HepG2 (cell line): ENCODE results near the gene EWSR1. TPM values are rescaled to one million over a fixed set of nuclear protein-coding genes. Genes with fewer than 3 reads are reported as not detected.
A peak's percentile ranks its signal among the peaks of the same experiment; 100 is the strongest.

Experiments
- ATAC-seq: fragments of 200-7000 bp; cut with Tn5 transposase; 3 replicates; pipeline ENCODE4 v1.9.1; 2020; ENCODE audit warnings: mild to moderate bottlenecking, moderate library complexity
- BruUV-seq: library from RNA; stranded (reverse); fragments of 400-500 nt; replicated peaks from 2 replicates; lab custom pipeline; 2021; lab: Mats Ljungman, UMichigan
- CTCF ChIA-PET: fragments of 300-600 bp; formaldehyde crosslinking; extraction: SDS; loops from one replicate; lab custom pipeline; 2021; ENCODE audit warnings: low total read pairs, inconsistent platforms, low intra/inter-chr PET ratio; lab: Yijun Ruan, JAX
- POLR2A ChIA-PET: fragments of 350-600 bp; sonication (Branson Sonifier 250); formaldehyde crosslinking; loops from one replicate; lab custom pipeline; 2020; ENCODE audit warnings: antibody characterized with exemption, inconsistent platforms; lab: Yijun Ruan, JAX
- DNase-seq: peaks from one replicate; pipeline ENCODE4 v3.0.0-alpha.2; 2015; ENCODE audit warnings: low spot score
- FAIRE-seq: peaks from 3 replicates; lab custom pipeline; 2011; peaks lifted over from hg19 to GRCh38; lab: Jason Lieb, UNC
- H2AFZ ChIP-seq: one replicate; pipeline ENCODE4 v1.6.1; 2011; ENCODE audit warnings: low read length, inconsistent platforms
- H3K27ac ChIP-seq: fragments of 300-600 bp; 3 replicates; pipeline ENCODE4 v1.8.0; 2011; ENCODE audit warnings: mixed run types, mild to moderate bottlenecking, mixed read lengths, low read length, inconsistent platforms; ENCODE audit not compliant: insufficient read depth; ENCODE audit errors: extremely low read length
- H3K27me3 ChIP-seq, 2 experiments: fragments of 200-600 bp in 1 of 2; 2 replicates in 1 of 2; 3 replicates in 1 of 2; pipeline versions ENCODE4 v1.6.0 to v1.8.0; 2011; ENCODE audit warnings: low read length in 2 of 2, mild to moderate bottlenecking in 2 of 2, moderate library complexity in 2 of 2, inconsistent platforms in 1 of 2; ENCODE audit not compliant: insufficient read depth in 2 of 2, control insufficient read depth in 1 of 2
- H3K36me3 ChIP-seq, 2 experiments: fragments of 200-600 bp in 1 of 2; replicated peaks in 1 of 2; 2 replicates in 1 of 2; 3 replicates in 1 of 2; pipeline versions ENCODE4 v1.5.1 to v1.8.0; 2011; ENCODE audit warnings: low read length in 2 of 2, inconsistent platforms in 1 of 2; ENCODE audit not compliant: insufficient read depth in 2 of 2, control insufficient read depth in 1 of 2
- H3K4me1 ChIP-seq: 2 replicates; pipeline ENCODE4 v1.5.1; 2012; ENCODE audit warnings: low read length, inconsistent platforms; ENCODE audit not compliant: insufficient read depth
- H3K4me2 ChIP-seq: 2 replicates; pipeline ENCODE4 v1.6.0; 2011; ENCODE audit warnings: low read depth, low read length, inconsistent platforms
- H3K4me3 ChIP-seq, 3 experiments: fragments of 200-600 bp in 1 of 3; sonication (generic), shearing (Covaris generic) in 1 of 3; replicated peaks in 1 of 3; 2 replicates each; pipeline ENCODE4 v1.5.1; 2011 to 2016; ENCODE audit warnings: low read length in 3 of 3, inconsistent platforms in 2 of 3, low read depth in 2 of 3, mild to moderate bottlenecking in 2 of 3, control low read depth in 1 of 3, mixed read lengths in 1 of 3; ENCODE audit not compliant: insufficient read depth in 1 of 3
- H3K79me2 ChIP-seq: one replicate; pipeline ENCODE4 v1.6.1; 2011; ENCODE audit warnings: low read length, inconsistent platforms; ENCODE audit not compliant: insufficient read depth
- H3K9ac ChIP-seq: 2 replicates; pipeline ENCODE4 v1.6.0; 2011; ENCODE audit warnings: mild to moderate bottlenecking, low read depth, low read length, inconsistent platforms; ENCODE audit not compliant: insufficient read depth
- H3K9me3 ChIP-seq: 2 replicates; pipeline ENCODE4 v1.5.1; 2012; ENCODE audit warnings: mild to moderate bottlenecking, low read length
- H4K20me1 ChIP-seq: 2 replicates; pipeline ENCODE4 v1.6.0; 2011; ENCODE audit warnings: inconsistent platforms, mild to moderate bottlenecking, low read length, moderate library complexity; ENCODE audit not compliant: insufficient read depth
- DMTF1 ChIP-seq: sonication (generic); formaldehyde crosslinking; IDR thresholded peaks from 2 replicates; pipeline ENCODE4 v1.4.0; 2020; ENCODE audit warnings: mild to moderate bottlenecking, missing genetic modification reagents
- FOXO1 ChIP-seq: sonication (generic); formaldehyde crosslinking; IDR thresholded peaks from 2 replicates; pipeline ENCODE4 v1.4.0; 2020; ENCODE audit warnings: missing genetic modification reagents
- HDAC2 ChIP-seq: sonication (generic); formaldehyde crosslinking; IDR thresholded peaks from 2 replicates; pipeline ENCODE4 v1.4.0; 2020; ENCODE audit warnings: missing genetic modification reagents
- MATR3 ChIP-seq: sonication (generic); formaldehyde crosslinking; IDR thresholded peaks from 2 replicates; pipeline ENCODE4 v1.4.0; 2020; ENCODE audit warnings: missing genetic modification reagents
- MEF2D ChIP-seq: sonication (generic); formaldehyde crosslinking; IDR thresholded peaks from 2 replicates; pipeline ENCODE4 v1.5.1; 2020; ENCODE audit warnings: mild to moderate bottlenecking, missing genetic modification reagents
- NFAT5 ChIP-seq: sonication (generic); formaldehyde crosslinking; IDR thresholded peaks from 2 replicates; pipeline ENCODE4 v1.4.0; 2020; ENCODE audit warnings: missing genetic modification reagents
- NR0B2 ChIP-seq: sonication (generic); formaldehyde crosslinking; IDR thresholded peaks from 2 replicates; pipeline ENCODE4 v1.4.0; 2020; ENCODE audit warnings: mild to moderate bottlenecking, missing genetic modification reagents
- SALL2 ChIP-seq: sonication (generic); formaldehyde crosslinking; IDR thresholded peaks from 2 replicates; pipeline ENCODE4 v1.8.1; 2023; ENCODE audit warnings: mild to moderate bottlenecking, missing genetic modification reagents, inconsistent platforms
- U2AF1 ChIP-seq: fragments of 200-400 bp; formaldehyde crosslinking; optimal IDR thresholded peaks from 2 replicates; pipeline ENCODE3; 2017; ENCODE audit warnings: mild to moderate bottlenecking, low read depth, low read length
- ZNF687 ChIP-seq: sonication (generic); formaldehyde crosslinking; IDR thresholded peaks from 2 replicates; pipeline ENCODE4 v1.5.1; 2020; ENCODE audit warnings: mild to moderate bottlenecking, missing genetic modification reagents, moderate library complexity
- WGBS: methylation state at CpG from one replicate; pipeline ENCODE4 v1.1.6; 2017; ENCODE audit warnings: low lambda C conversion rate; 5-methylcytosine and 5-hydroxymethylcytosine counted together
- in situ Hi-C: cut with HindIII; loops from 2 replicates; pipeline ENCODE4 v1.10.0; 2017; ENCODE audit warnings: low pct_unique_long_range_greater_than_20kb; ENCODE audit not compliant: extremely low pct_ligation_motif_present
- intact Hi-C: fragments of 100-400 bp; cut with micrococcal nuclease; formaldehyde crosslinking; loops from one replicate; pipeline ENCODE4 v1.10.0; 2022; ENCODE audit not compliant: unreplicated experiment
- polyA plus RNA-seq, 8 experiments: library from polyadenylated mRNA; depleted of rRNA in 3 of 8; stranded (reverse) in 7 of 8; unstranded in 1 of 8; fragments of >200 nt; fragmentation: Illumina TruSeq in 4 of 8; extraction: Trizol in 4 of 8; gene quantifications; 2 replicates each; pipeline versions ENCODE4 v1.2.1 to v1.2.3, GENCODE V29; 2011 to 2016; ENCODE audit warnings: low read depth in 4 of 8, missing spikeins in 1 of 8, mixed read lengths in 1 of 8; ENCODE audit not compliant: insufficient read depth in 1 of 8
- total RNA-seq, 5 experiments: library from RNA; depleted of rRNA; stranded (reverse); fragments of >200 nt; fragmentation: Illumina TruSeq; extraction: Trizol; gene quantifications; 2 replicates each; pipeline ENCODE4 v1.2.3, GENCODE V29; 2016; ENCODE audit warnings: low read depth in 1 of 5

EWSR1 gene
- total and polyA plus RNA-seq, 2 of the 13 experiments (the other 11 are each of a cell fraction or from before 2014, with no cell fraction given) = 211 to 326 TPM

- TF ChIP-seq MATR3 (CRISPR knock-in tag) = no peak
- TF ChIP-seq MEF2D (CRISPR knock-in tag) = no peak
Observed at GRCh38 chr22:29334148-29334547, 66.1 kb downstream of the EWSR1 start (continued).

GRCh38 chr22:29334696-29335344 lies 66.8 kb downstream of the EWSR1 start:
- ChIA-PET POLR2A (no interaction called here), CTCF (no interaction called here)
- DNase-seq (peak; percentile 43), FAIRE-seq (peak; percentile 37), ATAC-seq (peak; percentile 73)
- intact Hi-C loops = no loop called here
- no peaks in the 10 kb centered on the region for H3K9me3 ChIP-seq
- no peaks in the 10 kb centered on the region for H4K20me1 ChIP-seq
- in situ Hi-C loops = no loop called here
- no peaks in the 10 kb centered on the region for H3K27me3 ChIP-seq
- H3K4me3 ChIP-seq = no peak overlapping the region
- no peak overlapping the region for H2AFZ ChIP-seq
- WGBS = 82% methylated on average over 6 of the region's 12 CpGs
- H3K9ac ChIP-seq = no peak overlapping the region
- peaks cover 16 to 39% of the 10 kb centered on the region in 2 experiments for H3K36me3 ChIP-seq
- H3K4me2 ChIP-seq = 0 out of 2 replicates have a peak overlapping the region, but pooled peaks have one; percentile 3
- H3K27ac ChIP-seq = no peak overlapping the region
- no TSS peak for BruUV-seq
- peaks cover 14% of the 10 kb centered on the region for H3K4me1 ChIP-seq
- H3K79me2 ChIP-seq = no peaks in the 10 kb centered on the region
- TF ChIP-seq U2AF1 (no peak), DMTF1 (CRISPR knock-in tag) (no peak), FOXO1 (CRISPR knock-in tag) (no peak), ZNF687 (CRISPR knock-in tag) (no peak), HDAC2 (CRISPR knock-in tag) (0 out of 2 replicates have a peak, but pooled peaks have one; percentile 26), NFAT5 (CRISPR knock-in tag) (no peak), SALL2 (CRISPR knock-in tag) (no peak), NR0B2 (no peak)
